Activated T-cell treated with anti-CD3 and anti-CD28 coated beads, Interleukin-2, amount 50 U/mL, for 72 hours (primary cell): Measurements from ENCODE around the gene USP5. TPM values are rescaled to one million over a fixed set of nuclear protein-coding genes. Genes with fewer than 3 reads are reported as not detected.
"Not testable (repeated sequence)": the region's sequence is repeated elsewhere in the genome, so short reads cannot be mapped to it uniquely, and the experiment has no call there.

Experiments
- ATAC-seq, 2 donors: fragments of 150-1000 bp; cut with Tn5 transposase; replicated peaks in 1 of 2; 2 replicates each; pipeline ENCODE4 v1.10.0; 2021; ENCODE audit warnings: moderate library complexity in 2 of 2, mild to moderate bottlenecking in 1 of 2
- DNase-seq, 2 donors: peaks; one replicate each; pipeline ENCODE4 v3.0.0; 2021 to 2022; ENCODE audit warnings: mixed read lengths in 1 of 2
- H3K27ac Mint-ChIP-seq: one replicate; pipeline ENCODE4 v1.8.0; 2022; ENCODE audit warnings: mild to moderate bottlenecking, moderate library complexity, mixed read lengths
- H3K27me3 Mint-ChIP-seq: one replicate; pipeline ENCODE4 v1.8.0; 2022; ENCODE audit warnings: low read depth, mixed read lengths
- H3K36me3 Mint-ChIP-seq, 2 donors: one replicate each; pipeline ENCODE4 v1.8.0; 2022; ENCODE audit warnings: mixed read lengths in 2 of 2, mild to moderate bottlenecking in 1 of 2; ENCODE audit not compliant: insufficient read depth in 2 of 2
- H3K4me1 Mint-ChIP-seq: one replicate; pipeline ENCODE4 v1.8.0; 2022; ENCODE audit warnings: low read depth, mixed read lengths
- H3K4me3 Mint-ChIP-seq, 2 donors: one replicate each; pipeline ENCODE4 v1.8.0; 2022; ENCODE audit warnings: mild to moderate bottlenecking in 2 of 2, mixed read lengths in 2 of 2, moderate library complexity in 2 of 2
- H3K9me3 Mint-ChIP-seq, 2 donors: one replicate each; pipeline ENCODE4 v1.8.0; 2022; ENCODE audit warnings: mixed read lengths in 2 of 2
- total RNA-seq, 2 donors: library from RNA; stranded (reverse); gene quantifications; one replicate each; pipeline ENCODE4 v1.2.3, GENCODE V29; 2022

Gene USP5
- total RNA-seq, 2 donors from 2014 or later = 98.0 to 105 TPM

DNA sequence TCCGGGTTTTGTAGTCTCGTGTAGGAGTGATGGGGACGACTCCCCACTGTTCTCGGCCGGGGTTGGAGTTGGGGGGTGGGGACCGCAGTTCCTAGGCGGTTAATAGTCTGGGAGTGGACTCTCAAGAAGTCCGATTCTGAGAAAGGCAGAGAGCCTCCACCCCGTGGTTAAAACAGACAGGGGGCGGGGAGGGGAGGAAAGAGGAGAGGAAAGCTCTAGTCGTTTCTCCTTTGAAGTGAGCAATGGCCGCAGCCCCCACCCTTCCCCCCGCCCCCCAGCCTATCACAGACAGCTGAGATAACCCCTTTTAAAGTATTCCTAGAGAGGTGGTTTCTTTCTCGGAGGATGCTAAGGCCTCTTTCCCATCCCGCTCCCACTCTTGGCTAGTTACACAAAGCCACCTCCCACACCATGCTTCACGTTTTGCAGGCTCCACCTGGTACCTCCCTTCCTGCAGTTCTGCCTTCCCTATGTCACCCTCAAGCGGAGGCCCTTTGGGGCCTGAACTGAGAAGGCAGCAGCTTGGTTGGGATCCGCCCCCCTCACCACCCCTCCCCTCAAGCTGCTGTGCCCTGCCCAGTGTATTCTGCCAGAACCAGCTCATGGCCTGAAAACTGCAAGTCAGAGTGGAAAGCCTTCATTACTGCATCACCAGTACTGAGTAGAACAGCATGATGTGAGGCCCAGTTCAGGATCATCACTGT lies 853 bp downstream of the USP5 start:
- DNase-seq (peak; percentile 78 to 80), ATAC-seq (peak; percentile 13 to 22)
- Mint-ChIP-seq H3K9me3 (no peaks in the 10 kb centered on the region), H3K27ac (peak overlapping the region; percentile 78), H3K4me1 (peaks cover 44% of the 10 kb centered on the region), H3K27me3 (no peaks in the 10 kb centered on the region), H3K4me3 (peak overlapping the region; percentile 76 to 86), H3K36me3 (peaks cover 7 to 21% of the 10 kb centered on the region in 2 donors)

GRCh38 chr12:6853626-6854025 lies 1.7 kb downstream of the USP5 start:
- Mint-ChIP-seq H3K4me1 (peaks cover 44% of the 10 kb centered on the region), H3K27me3 (no peaks in the 10 kb centered on the region), H3K27ac (peak overlapping the region; percentile 78), H3K36me3 (peaks cover 8 to 23% of the 10 kb centered on the region in 2 donors), H3K4me3 (peak overlapping the region; percentile 76 to 86), H3K9me3 (no peaks in the 10 kb centered on the region)
- ATAC-seq = no peak
- no peak for DNase-seq

GRCh38 chr12:6854036-6854435 lies 2.1 kb downstream of the USP5 start:
- H3K27ac Mint-ChIP-seq = peak overlapping the region; percentile 78
- H3K4me1 Mint-ChIP-seq = peaks cover 41% of the 10 kb centered on the region
- H3K27me3 Mint-ChIP-seq = no peaks in the 10 kb centered on the region
- H3K9me3 Mint-ChIP-seq = no peaks in the 10 kb centered on the region
- H3K4me3 Mint-ChIP-seq = peak overlapping the region; percentile 76 to 86
- H3K36me3 Mint-ChIP-seq = peaks cover 8 to 23% of the 10 kb centered on the region in 2 donors
- ATAC-seq (no peak), DNase-seq (no peak)

GRCh38 chr12:6855322-6855721 lies 3.4 kb downstream of the USP5 start:
- Mint-ChIP-seq H3K27ac (no peak overlapping the region), H3K36me3 (peaks cover 6 to 20% of the 10 kb centered on the region in 2 donors), H3K4me3 (no peak overlapping the region), H3K4me1 (peaks cover 29% of the 10 kb centered on the region), H3K9me3 (no peaks in the 10 kb centered on the region), H3K27me3 (no peaks in the 10 kb centered on the region)
- no peak for DNase-seq
- ATAC-seq = no peak

DNA sequence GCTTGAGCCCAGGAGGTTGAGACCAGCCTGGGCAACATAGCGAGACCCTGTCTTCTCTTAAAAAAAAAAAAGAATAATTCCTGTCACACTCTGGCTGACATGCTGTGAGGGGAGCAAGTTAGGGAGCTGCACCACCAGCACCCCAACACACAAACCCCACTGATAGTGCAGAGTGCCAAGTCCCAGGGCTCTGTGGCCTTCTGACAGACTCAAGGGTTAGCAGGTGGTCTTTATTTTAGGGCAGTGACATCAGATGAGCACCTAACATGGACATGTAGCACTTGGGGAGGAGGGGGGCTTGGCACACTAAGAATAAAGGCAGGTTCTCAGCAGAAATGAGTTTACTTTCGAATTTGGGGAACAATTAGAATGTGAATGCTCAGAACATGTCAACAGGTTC lies 6.8 kb downstream of the USP5 start:
- ATAC-seq (no peak), DNase-seq (no peak)
- H3K27me3 Mint-ChIP-seq = no peaks in the 10 kb centered on the region
- H3K9me3 Mint-ChIP-seq = no peaks in the 10 kb centered on the region
- H3K36me3 Mint-ChIP-seq = peaks cover 13 to 27% of the 10 kb centered on the region in 2 donors
- no peak overlapping the region for H3K4me3 Mint-ChIP-seq
- peaks cover 7% of the 10 kb centered on the region for H3K4me1 Mint-ChIP-seq
- H3K27ac Mint-ChIP-seq = no peak overlapping the region

DNA sequence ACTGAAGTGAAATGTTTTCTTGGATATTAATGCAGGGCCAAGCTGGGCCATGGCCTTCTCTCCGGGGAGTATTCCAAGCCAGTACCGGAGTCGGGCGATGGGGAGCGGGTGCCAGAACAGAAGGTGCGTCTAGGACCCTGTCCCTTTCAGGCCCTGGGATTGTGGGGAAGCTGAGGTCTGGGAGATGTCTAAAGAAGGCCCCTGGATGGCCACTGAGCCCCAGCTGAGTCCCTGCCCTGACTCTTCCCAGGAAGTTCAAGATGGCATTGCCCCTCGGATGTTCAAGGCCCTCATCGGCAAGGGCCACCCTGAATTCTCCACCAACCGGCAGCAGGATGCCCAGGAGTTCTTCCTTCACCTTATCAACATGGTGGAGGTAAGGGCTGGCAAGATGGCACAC lies 8.2 kb downstream of the USP5 start:
- no peak for ATAC-seq
- H3K36me3 Mint-ChIP-seq = peaks cover 13 to 27% of the 10 kb centered on the region in 2 donors
- H3K27ac Mint-ChIP-seq = no peak overlapping the region
- H3K4me3 Mint-ChIP-seq = no peak overlapping the region
- no peak for DNase-seq
- no peaks in the 10 kb centered on the region for H3K27me3 Mint-ChIP-seq
- H3K4me1 Mint-ChIP-seq = no peaks in the 10 kb centered on the region
- no peaks in the 10 kb centered on the region for H3K9me3 Mint-ChIP-seq

- Mint-ChIP-seq H3K4me3 (no peak overlapping the region), H3K27me3 (no peaks in the 10 kb centered on the region), H3K27ac (no peak overlapping the region), H3K36me3 (peaks cover 10 to 25% of the 10 kb centered on the region in 2 donors), H3K9me3 (no peaks in the 10 kb centered on the region), H3K4me1 (peaks cover 6% of the 10 kb centered on the region)
- ATAC-seq = no peak
- no peak for DNase-seq
These were observed 9.0 kb downstream of the USP5 start for GRCh38 chr12:6860942-6861341.

DNA sequence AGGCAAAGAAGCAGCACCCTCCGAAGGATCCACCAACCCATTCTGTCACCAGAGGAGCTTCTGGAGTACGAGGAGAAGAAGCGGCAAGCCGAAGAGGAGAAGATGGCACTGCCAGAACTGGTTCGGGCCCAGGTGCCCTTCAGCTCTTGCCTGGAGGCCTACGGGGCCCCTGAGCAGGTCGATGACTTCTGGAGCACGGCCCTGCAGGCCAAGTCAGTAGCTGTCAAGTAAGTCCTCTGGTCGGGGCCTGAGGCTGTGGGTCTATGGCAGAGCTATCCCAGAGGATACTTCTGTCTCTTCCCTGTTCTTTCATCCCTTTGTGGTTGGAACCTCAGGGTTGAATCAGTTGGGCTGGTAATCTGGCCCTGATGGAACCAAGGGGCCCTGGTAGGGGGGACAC lies 9.4 kb downstream of the USP5 start:
- no peak overlapping the region for H3K27ac Mint-ChIP-seq
- ATAC-seq (no peak), DNase-seq (no peak)
- no peaks in the 10 kb centered on the region for H3K27me3 Mint-ChIP-seq
- H3K36me3 Mint-ChIP-seq = peaks cover 10 to 25% of the 10 kb centered on the region in 2 donors
- H3K4me3 Mint-ChIP-seq = no peak overlapping the region
- peaks cover 10% of the 10 kb centered on the region for H3K4me1 Mint-ChIP-seq
- no peaks in the 10 kb centered on the region for H3K9me3 Mint-ChIP-seq

GRCh38 chr12:6863033-6863432 lies 11.1 kb downstream of the USP5 start:
- DNase-seq = no peak
- Mint-ChIP-seq H3K27ac (no peak overlapping the region), H3K36me3 (peaks cover 11 to 20% of the 10 kb centered on the region in 2 donors), H3K27me3 (no peaks in the 10 kb centered on the region), H3K4me3 (no peak overlapping the region), H3K4me1 (peaks cover 18% of the 10 kb centered on the region), H3K9me3 (no peaks in the 10 kb centered on the region)
- ATAC-seq = no peak

DNA sequence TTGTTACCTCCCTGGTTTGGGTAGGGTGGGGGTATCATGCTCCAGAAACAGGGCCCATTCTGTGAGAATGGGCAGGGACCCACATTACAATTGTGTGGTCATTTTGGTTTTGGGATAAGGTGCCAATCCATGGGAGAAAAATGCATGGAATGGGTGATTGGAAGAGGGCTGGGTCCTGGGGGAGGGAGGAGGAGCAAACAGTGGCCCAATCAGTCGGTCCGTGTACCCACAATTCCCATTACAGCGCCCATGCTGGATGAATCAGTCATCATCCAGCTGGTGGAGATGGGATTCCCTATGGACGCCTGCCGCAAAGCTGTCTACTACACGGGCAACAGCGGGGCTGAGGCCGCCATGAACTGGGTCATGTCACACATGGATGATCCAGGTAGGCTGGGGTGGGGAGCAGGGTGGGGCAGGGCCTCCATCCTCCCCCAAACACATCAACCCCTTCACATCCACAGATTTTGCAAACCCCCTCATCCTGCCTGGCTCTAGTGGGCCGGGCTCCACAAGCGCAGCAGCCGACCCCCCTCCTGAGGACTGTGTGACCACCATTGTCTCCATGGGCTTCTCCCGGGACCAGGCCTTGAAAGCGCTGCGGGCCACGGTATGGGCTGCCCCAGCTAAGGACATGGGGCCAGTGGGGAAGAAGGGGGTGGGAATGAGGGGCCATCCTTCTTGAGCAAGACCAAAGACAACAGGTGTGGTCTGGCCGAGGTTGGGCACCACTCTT lies 11.8 kb downstream of the USP5 start:
- no peaks in the 10 kb centered on the region for H3K27me3 Mint-ChIP-seq
- no peaks in the 10 kb centered on the region for H3K9me3 Mint-ChIP-seq

DNA sequence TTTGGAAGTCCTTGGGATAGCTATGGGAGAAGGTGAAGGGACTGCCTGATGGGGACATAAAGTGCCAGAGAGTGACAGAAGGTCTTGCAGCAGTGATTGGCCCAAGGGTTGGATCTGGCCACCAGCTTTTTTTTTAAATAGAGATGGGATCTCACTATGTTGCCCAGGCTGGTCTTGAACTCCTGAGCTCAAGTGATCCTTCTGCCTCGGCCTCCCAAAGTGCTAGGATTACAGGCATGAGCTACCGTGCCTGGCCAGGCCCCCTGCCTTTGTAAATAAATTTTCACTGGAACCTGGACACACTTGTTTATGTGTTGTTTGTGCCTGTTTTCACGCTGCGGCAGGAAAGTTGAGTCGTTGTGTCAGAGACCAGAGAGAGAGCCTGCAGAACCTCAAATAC lies 13.4 kb downstream of the USP5 start:
- not testable (repeated sequence) for H3K4me3 Mint-ChIP-seq, H3K27me3 Mint-ChIP-seq, H3K9me3 Mint-ChIP-seq, H3K27ac Mint-ChIP-seq, DNase-seq, ATAC-seq
- H3K4me1 Mint-ChIP-seq = peaks cover 40% of the 10 kb centered on the region
- H3K36me3 Mint-ChIP-seq = peaks cover 21 to 23% of the 10 kb centered on the region in 2 donors

More for the DNA sequence above, 11.8 kb downstream of the USP5 start:
- Mint-ChIP-seq H3K4me1 (peaks cover 24% of the 10 kb centered on the region), H3K27ac (no peak overlapping the region), H3K36me3 (peaks cover 15 to 22% of the 10 kb centered on the region in 2 donors), H3K4me3 (no peak overlapping the region)
- ATAC-seq (no peak), DNase-seq (no peak)

- Mint-ChIP-seq H3K4me1 (peaks cover 50% of the 10 kb centered on the region), H3K4me3 (peak overlapping the region; percentile 94 to 98), H3K27ac (no peak overlapping the region), H3K27me3 (no peaks in the 10 kb centered on the region), H3K9me3 (no peaks in the 10 kb centered on the region), H3K36me3 (peaks cover 20 to 21% of the 10 kb centered on the region in 2 donors)
- DNase-seq (no peak), ATAC-seq (no peak)
These were observed 14.4 kb downstream of the USP5 start for GRCh38 chr12:6866163-6866919.

- peaks cover 20 to 21% of the 10 kb centered on the region in 2 donors for H3K36me3 Mint-ChIP-seq
- H3K4me3 Mint-ChIP-seq = peak overlapping the region; percentile 94 to 98
- peak overlapping the region; percentile 98 for H3K27ac Mint-ChIP-seq
- H3K27me3 Mint-ChIP-seq = no peaks in the 10 kb centered on the region
- ATAC-seq (peak; percentile 5 to 6), DNase-seq (no peak)
- H3K4me1 Mint-ChIP-seq = peaks cover 57% of the 10 kb centered on the region
- H3K9me3 Mint-ChIP-seq = no peaks in the 10 kb centered on the region
These were observed 15.0 kb downstream of the USP5 start for GRCh38 chr12:6866920-6867412.
